DND-41 (cell line): ENCODE data around the gene RMND1.

Source experiments
- EZH2 ChIP-seq: IDR thresholded peaks from 3 replicates; pipeline ENCODE4 v1.6.1; 2012; ENCODE audit warnings: borderline replicate concordance, low read depth, mild to moderate bottlenecking, moderate library complexity, low read length, inconsistent platforms; ENCODE audit not compliant: severe bottlenecking
- TF ChIP-seq, protein P1 (sequence below): IDR thresholded peaks from 2 replicates; pipeline ENCODE4 v1.5.1; 2012; ENCODE audit warnings: borderline replicate concordance, low read length, moderate library complexity, mild to moderate bottlenecking; ENCODE audit not compliant: poor library complexity, severe bottlenecking; ENCODE audit errors: extremely low read depth

GRCh38 chr6:151447237-151447636 lies 4.7 kb downstream of the RMND1 start:
- TF ChIP-seq, protein P1, sequence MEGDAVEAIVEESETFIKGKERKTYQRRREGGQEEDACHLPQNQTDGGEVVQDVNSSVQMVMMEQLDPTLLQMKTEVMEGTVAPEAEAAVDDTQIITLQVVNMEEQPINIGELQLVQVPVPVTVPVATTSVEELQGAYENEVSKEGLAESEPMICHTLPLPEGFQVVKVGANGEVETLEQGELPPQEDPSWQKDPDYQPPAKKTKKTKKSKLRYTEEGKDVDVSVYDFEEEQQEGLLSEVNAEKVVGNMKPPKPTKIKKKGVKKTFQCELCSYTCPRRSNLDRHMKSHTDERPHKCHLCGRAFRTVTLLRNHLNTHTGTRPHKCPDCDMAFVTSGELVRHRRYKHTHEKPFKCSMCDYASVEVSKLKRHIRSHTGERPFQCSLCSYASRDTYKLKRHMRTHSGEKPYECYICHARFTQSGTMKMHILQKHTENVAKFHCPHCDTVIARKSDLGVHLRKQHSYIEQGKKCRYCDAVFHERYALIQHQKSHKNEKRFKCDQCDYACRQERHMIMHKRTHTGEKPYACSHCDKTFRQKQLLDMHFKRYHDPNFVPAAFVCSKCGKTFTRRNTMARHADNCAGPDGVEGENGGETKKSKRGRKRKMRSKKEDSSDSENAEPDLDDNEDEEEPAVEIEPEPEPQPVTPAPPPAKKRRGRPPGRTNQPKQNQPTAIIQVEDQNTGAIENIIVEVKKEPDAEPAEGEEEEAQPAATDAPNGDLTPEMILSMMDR = no peak
- TF ChIP-seq EZH2 = no peak
